Left kidney (tissue), 8 donors: ENCODE data around the gene FTSJ3. TPM values are rescaled to one million over a fixed set of nuclear protein-coding genes. Genes with fewer than 3 reads are reported as not detected.
A peak's percentile ranks its signal among the peaks of the same experiment; 100 is the strongest.
"Not testable (repeated sequence)": the region's sequence is repeated elsewhere in the genome, so short reads cannot be mapped to it uniquely, and the experiment has no call there.

ENCODE experiments used
- DNase-seq: peaks from one replicate; pipeline ENCODE4 v3.0.0-alpha.2; 2013
- long read RNA-seq, 8 donors: transcript quantifications; one replicate each; lab custom pipeline, GENCODE V29; 2026
- polyA plus RNA-seq: library from polyadenylated mRNA; unstranded; fragments of 120-200 nt; gene quantifications from one replicate; pipeline ENCODE4 v1.2.1, GENCODE V29; 2013; ENCODE audit not compliant: insufficient read length

Gene FTSJ3
- polyA plus RNA-seq, result 68.1 TPM
- long read RNA-seq, donor 1, partial matches to known transcripts, result 21 of 26 reads
- long read RNA-seq, donor 1, other reads (novel, unspliced or antisense), result 0 of 26 reads
- long read RNA-seq, donor 2, partial matches to known transcripts, result 30 of 33 reads
- long read RNA-seq, donor 2, other reads (novel, unspliced or antisense), result 0 of 33 reads
- long read RNA-seq, donor 3, partial matches to known transcripts, result 26 of 29 reads
- long read RNA-seq, donor 3, other reads (novel, unspliced or antisense), result 0 of 29 reads
- long read RNA-seq, donor 4, result 0 reads
- long read RNA-seq, donor 5, partial matches to known transcripts, result 270 of 395 reads
- long read RNA-seq, donor 5, other reads (novel, unspliced or antisense), result 121 of 395 reads
- long read RNA-seq, donor 6, partial matches to known transcripts, result 19 of 22 reads
- long read RNA-seq, donor 6, other reads (novel, unspliced or antisense), result 0 of 22 reads
- long read RNA-seq, donor 7, transcript FTSJ3-201 (21 exons, 3,559 nt), result major isoform, 7 of 50 reads
- long read RNA-seq, donor 7, partial matches to known transcripts, result 41 of 50 reads
- long read RNA-seq, donor 7, other reads (novel, unspliced or antisense), result 0 of 50 reads
- long read RNA-seq, donor 8, partial matches to known transcripts, result 55 of 87 reads
- long read RNA-seq, donor 8, other reads (novel, unspliced or antisense), result 30 of 87 reads

- peak; percentile 97 for DNase-seq
These were observed at the start of gene FTSJ3, which contains the start of gene PSMC5 for GRCh38 chr17:63827002-63827800. Gene FTSJ3 (minus strand): TSS chr17:63827663. CDS start chr17:63826902, 761 bp downstream. Gene PSMC5 (plus strand): TSS chr17:63827431. CDS start chr17:63827491, 60 bp downstream.

GRCh38 chr17:63874693-63875092 is 47.2 kb upstream of the FTSJ3 start:
- DNase-seq, result not testable (repeated sequence)

DNA sequence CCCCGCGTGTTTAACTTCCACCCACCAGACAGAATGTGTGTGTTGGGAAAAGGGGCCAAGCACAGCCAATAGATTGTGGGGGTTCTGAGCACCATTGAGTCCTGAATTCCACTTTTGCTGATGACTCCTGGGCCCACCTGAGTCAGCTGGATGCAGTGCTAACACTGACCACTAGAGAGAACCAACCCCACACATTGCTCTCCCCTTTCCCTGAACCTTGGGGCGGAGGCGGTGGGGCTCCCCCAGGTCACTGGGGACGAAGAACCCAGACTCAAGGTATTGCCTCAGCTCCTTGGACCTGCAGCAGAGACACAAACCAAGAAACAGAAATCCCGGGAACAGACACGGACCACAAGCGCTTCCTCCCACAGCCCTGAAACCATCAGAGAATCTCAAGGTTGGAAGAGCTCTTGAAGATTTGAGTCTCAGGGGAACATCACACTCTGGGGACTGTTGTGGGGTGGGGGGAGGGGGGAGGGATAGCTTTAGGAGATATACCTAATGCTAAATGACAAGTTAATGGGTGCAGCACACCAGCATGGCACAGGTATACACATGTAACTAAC is 46.7 kb upstream of the FTSJ3 start:
- DNase-seq, result not testable (repeated sequence)

GRCh38 chr17:63873577-63873976 is 46.1 kb upstream of the FTSJ3 start, which contains the start of gene CSH2:
Gene CSH2 (minus strand): TSS chr17:63873677. CDS start chr17:63873614, 63 bp downstream.
- not testable (repeated sequence) for DNase-seq

GRCh38 chr17:63871646-63872365 is 44.3 kb upstream of the FTSJ3 start:
- DNase-seq, result not testable (repeated sequence)

GRCh38 chr17:63870292-63870665 is 42.8 kb upstream of the FTSJ3 start:
- DNase-seq, result not testable (repeated sequence)

DNA sequence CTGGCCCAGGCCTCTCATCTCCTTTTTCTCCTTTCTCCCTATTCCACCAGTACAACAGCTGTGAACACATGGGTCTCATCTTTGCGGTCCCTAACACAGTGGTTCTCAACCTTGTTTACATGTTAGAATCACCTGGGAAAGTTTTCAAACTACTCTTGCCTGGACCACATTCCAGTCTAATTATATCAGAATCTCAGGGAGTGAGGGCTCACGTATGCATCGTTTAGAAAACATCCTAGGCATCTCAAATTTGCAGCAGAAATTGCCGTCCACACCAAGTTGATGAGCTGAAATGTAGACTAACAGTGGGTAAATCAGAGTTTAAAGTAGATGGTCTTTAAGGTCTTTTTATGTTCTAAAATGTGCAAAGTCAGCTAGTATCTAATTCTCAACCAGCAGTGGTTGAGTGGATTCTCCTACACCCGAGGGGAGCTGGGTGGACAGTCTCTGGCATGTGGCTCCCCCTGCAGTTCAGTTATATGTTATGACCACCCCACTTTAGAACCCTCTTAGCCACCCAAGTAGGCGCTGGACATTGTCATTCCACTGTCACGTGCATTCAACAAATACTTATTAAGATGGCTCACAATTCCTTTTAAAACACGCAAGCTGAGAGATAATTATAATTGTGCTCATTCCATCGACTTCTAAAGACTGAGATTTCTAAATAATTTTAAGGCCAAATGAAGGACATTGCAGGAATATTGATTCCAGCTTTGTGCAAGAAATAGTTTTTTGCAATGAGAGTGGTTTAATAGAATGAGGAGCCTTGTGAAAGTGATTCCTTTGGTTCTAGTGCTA is 42.2 kb upstream of the FTSJ3 start:
- not testable (repeated sequence) for DNase-seq

DNA sequence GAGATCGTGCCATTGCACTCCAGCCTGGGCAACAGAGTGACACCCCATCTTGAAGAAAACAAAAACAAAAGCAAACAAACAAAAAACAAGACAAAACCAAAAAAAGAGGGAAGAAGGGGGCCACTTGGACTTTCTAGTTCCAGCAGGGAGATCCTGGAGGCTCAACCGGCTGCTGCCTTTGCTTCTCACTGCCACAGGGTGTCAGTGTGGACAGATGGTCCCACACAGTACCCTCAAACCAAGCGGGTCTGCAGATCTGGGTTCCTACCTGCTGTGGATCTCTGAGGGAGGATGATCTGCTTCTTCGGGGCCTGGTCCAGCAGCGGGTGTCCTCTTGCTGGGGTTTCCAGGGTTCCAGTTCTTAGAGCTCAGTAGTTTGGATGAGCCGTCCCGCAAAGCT is 39.2 kb upstream of the FTSJ3 start:
- not testable (repeated sequence) for DNase-seq

GRCh38 chr17:63859257-63859656 is 31.8 kb upstream of the FTSJ3 start:
- DNase-seq, result no peak

GRCh38 chr17:63856425-63856824 is 29.0 kb upstream of the FTSJ3 start:
- not testable (repeated sequence) for DNase-seq

DNA sequence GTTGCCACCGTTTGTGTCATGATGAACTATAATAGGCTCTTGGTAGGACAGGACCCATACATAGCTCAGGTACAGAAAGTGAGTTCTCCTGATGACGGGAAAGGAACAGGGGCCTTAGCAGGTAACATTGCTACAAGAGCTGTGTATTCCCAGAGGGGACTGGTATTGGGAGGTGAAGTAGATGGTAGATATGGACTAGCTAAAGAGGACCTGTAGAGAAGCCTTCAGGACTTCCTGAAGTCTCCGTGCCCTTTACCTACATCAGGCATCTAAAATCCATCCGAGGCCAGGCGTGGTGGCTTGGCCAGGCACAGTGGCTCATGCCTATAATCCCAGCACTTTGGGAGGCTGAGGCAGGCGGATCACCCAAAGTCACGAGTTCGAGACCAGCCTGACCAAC is 27.7 kb upstream of the FTSJ3 start:
- no peak for DNase-seq

DNA sequence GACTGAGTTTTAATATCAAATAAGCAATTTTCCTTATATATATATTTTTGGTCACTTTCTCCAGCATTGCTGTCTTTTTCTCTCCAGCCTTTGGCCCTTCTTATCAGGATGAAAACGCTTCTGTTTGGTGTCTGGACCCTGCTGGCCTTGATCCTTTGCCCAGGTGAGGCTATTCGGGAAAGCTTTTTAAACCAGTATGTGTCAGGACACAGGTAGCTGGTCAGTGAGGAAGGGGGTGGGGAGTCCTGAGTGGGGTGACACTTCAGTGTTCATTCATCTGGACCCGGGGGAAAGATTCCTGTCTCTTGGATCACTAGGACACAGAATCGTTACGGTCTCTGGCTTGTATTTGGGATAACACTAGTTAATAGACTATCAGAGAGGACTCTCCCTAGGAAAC is 27.2 kb upstream of the FTSJ3 start:
- DNase-seq, result no peak

DNA sequence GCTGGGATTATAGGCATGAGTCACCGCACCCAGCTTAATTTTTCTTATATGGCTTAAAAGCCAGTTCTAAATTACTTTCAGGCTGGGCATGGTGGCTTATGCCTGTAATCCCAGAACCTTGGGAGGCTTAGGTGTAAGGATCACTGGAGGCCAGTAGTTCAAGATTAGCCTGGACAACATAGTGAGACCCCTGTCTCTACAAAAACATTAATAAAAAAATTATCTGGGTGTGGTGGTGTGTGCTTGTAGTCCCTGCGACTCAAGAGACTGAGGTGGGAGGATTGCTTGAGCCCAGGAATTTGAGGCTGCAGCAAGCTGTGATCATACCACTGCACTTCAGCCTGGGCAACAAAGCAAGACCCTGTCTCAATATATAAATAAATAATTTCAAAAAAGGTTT is 25.8 kb upstream of the FTSJ3 start:
- no peak for DNase-seq

- no peak for DNase-seq
These were observed 22.9 kb upstream of the FTSJ3 start for GRCh38 chr17:63850401-63850800.

- DNase-seq, result peak; percentile 84
These were observed 21.6 kb upstream of the FTSJ3 start for GRCh38 chr17:63848834-63849689.

GRCh38 chr17:63847525-63848249 is 20.2 kb upstream of the FTSJ3 start:
- DNase-seq, result no peak

DNA sequence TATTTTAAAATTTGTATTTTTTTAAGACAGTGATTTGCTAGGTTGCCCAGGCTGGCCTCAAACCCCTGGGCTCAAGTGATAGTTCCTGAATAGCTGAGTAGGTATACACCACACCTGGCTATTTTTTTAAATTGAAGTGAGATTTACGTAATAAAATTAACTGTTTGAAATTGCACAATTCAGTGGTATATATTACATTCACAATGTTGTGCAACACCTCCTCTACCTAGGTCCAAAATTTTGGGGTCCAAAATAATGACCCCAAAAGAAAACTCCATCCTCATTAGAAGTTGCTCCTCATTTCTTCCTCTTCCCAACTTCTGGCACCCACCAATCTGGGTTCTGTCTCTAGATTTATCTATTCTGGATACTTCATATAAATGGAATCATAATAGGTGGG is 18.0 kb upstream of the FTSJ3 start:
- no peak for DNase-seq

DNA sequence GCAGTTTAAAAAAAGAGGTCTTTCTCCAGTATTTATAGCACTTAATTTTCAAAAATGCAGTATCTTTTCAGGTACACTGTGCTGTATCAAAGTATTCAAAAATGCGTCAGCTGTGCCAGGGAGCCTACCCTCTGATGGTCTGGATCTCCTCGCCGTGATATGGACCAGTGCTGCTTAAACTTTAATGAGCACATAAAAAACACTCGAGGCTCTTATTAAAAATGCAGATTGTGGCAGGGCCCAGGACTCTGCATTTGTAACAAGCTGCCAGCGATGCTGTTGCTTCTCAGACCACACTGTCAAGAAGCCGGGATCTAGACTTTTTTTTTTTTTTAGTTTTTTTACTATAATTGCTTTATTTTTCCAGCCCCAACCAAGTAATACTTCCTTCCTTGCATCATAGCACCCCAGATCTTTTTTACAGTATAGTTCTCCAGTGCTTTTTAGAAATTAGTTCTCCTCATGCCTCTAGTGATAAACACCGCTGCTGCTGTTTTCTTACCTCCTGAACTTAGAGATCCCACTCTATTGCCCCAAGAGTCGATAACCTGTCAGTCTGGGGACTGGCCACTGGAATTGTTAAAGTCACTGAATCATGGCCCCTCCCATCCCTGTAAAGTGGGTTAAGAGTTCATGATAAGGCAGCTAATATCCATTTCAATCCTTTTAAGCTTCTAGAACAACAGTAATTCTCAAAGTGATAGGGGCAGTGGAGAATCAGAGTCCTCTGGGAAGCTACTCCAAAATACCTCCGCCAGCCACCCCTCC is 16.6 kb upstream of the FTSJ3 start:
- no peak for DNase-seq
